H9 (cell line): ENCODE measurements around the gene RIC1. TPM values are rescaled to one million over a fixed set of nuclear protein-coding genes. Genes with fewer than 3 reads are reported as not detected.

Experiments used
- DNase-seq: peaks from one replicate; pipeline ENCODE4 v3.0.0-alpha.2; 2017
- H2AFZ ChIP-seq: one replicate; pipeline ENCODE4 v1.6.1; 2013; ENCODE audit warnings: mild to moderate bottlenecking, low read length, control low read depth, moderate library complexity
- H2AK5ac ChIP-seq: 2 replicates; pipeline ENCODE4 v1.6.1; 2013; ENCODE audit warnings: low read length, control low read depth, mixed read lengths; ENCODE audit not compliant: insufficient read length
- H2BK120ac ChIP-seq: one replicate; pipeline ENCODE4 v1.6.1; 2013; ENCODE audit warnings: low read depth, mild to moderate bottlenecking, low read length, control low read depth, inconsistent platforms; ENCODE audit not compliant: poor library complexity, severe bottlenecking
- H2BK12ac ChIP-seq: 2 replicates; pipeline ENCODE4 v1.6.1; 2013; ENCODE audit warnings: low read length, control low read depth, mixed read lengths, low read depth; ENCODE audit not compliant: insufficient read length
- H2BK15ac ChIP-seq: 2 replicates; pipeline ENCODE4 v1.6.1; 2013; ENCODE audit warnings: low read depth, low read length, control low read depth
- H2BK20ac ChIP-seq: one replicate; pipeline ENCODE4 v1.6.1; 2013; ENCODE audit warnings: low read depth, mild to moderate bottlenecking, low read length, control low read depth, inconsistent platforms; ENCODE audit not compliant: poor library complexity, severe bottlenecking
- H2BK5ac ChIP-seq: 2 replicates; pipeline ENCODE4 v1.6.1; 2013; ENCODE audit warnings: low read length, control low read depth, mixed read lengths; ENCODE audit not compliant: insufficient read length
- H3K14ac ChIP-seq: 2 replicates; pipeline ENCODE4 v1.6.1; 2013; ENCODE audit warnings: low read length, control low read depth; ENCODE audit not compliant: insufficient read depth
- H3K18ac ChIP-seq: 2 replicates; pipeline ENCODE4 v1.6.1; 2013; ENCODE audit warnings: low read depth, mild to moderate bottlenecking, mixed read lengths, low read length, control low read depth; ENCODE audit not compliant: insufficient read length
- H3K23ac ChIP-seq: 2 replicates; pipeline ENCODE4 v1.6.1; 2013; ENCODE audit warnings: low read length, control low read depth, mixed read lengths, low read depth; ENCODE audit not compliant: insufficient read length
- H3K23me2 ChIP-seq: 2 replicates; pipeline ENCODE4 v1.6.1; 2013; ENCODE audit warnings: low read depth, mild to moderate bottlenecking, mixed read lengths, low read length, control low read depth; ENCODE audit not compliant: insufficient read length, poor library complexity, severe bottlenecking
- H3K27ac ChIP-seq: 2 replicates; pipeline ENCODE4 v1.5.1; 2013; ENCODE audit warnings: low read length, control low read depth, mixed read lengths, low read depth; ENCODE audit not compliant: insufficient read length
- H3K27me3 ChIP-seq: 2 replicates; pipeline ENCODE4 v1.6.1; 2013; ENCODE audit warnings: low read length, control low read depth, inconsistent platforms; ENCODE audit not compliant: insufficient read depth
- H3K4ac ChIP-seq: 2 replicates; pipeline ENCODE4 v1.6.1; 2013; ENCODE audit warnings: low read depth, mild to moderate bottlenecking, control low read depth, inconsistent platforms, low read length, moderate library complexity
- H3K4me1 ChIP-seq: 2 replicates; pipeline ENCODE4 v1.6.1; 2013; ENCODE audit warnings: low read length, control low read depth, inconsistent platforms; ENCODE audit not compliant: insufficient read depth
- H3K4me2 ChIP-seq: 2 replicates; pipeline ENCODE4 v1.6.1; 2013; ENCODE audit warnings: low read length, control low read depth, mixed read lengths; ENCODE audit not compliant: insufficient read length, insufficient read depth
- H3K56ac ChIP-seq: 2 replicates; pipeline ENCODE4 v1.6.1; 2013; ENCODE audit warnings: low read depth, mild to moderate bottlenecking, mixed read lengths, low read length, control low read depth; ENCODE audit not compliant: insufficient read length
- H3K79me1 ChIP-seq: 2 replicates; pipeline ENCODE4 v1.6.1; 2013; ENCODE audit warnings: low read depth, mild to moderate bottlenecking, moderate library complexity, low read length, control low read depth, inconsistent platforms; ENCODE audit not compliant: insufficient read depth, poor library complexity, severe bottlenecking
- H3K79me2 ChIP-seq: 2 replicates; pipeline ENCODE4 v1.6.1; 2013; ENCODE audit warnings: low read length, control low read depth, inconsistent platforms; ENCODE audit not compliant: insufficient read depth
- H3K9ac ChIP-seq: 2 replicates; pipeline ENCODE4 v1.6.1; 2013; ENCODE audit warnings: low read length, control low read depth, mixed read lengths; ENCODE audit not compliant: insufficient read length; ENCODE audit errors: extremely low read depth
- H3K9me3 ChIP-seq: one replicate; pipeline ENCODE4 v1.6.1; 2013; ENCODE audit warnings: low read depth, low read length, inconsistent platforms; ENCODE audit not compliant: control insufficient read depth
- H3T11ph ChIP-seq: one replicate; pipeline ENCODE4 v1.6.1; 2013; ENCODE audit warnings: mild to moderate bottlenecking, low read length, control low read depth, inconsistent platforms
- H4K20me1 ChIP-seq: one replicate; pipeline ENCODE4 v1.6.1; 2013; ENCODE audit not compliant: control insufficient read depth, insufficient read length, insufficient read depth
- H4K5ac ChIP-seq: 2 replicates; pipeline ENCODE4 v1.6.1; 2013; ENCODE audit warnings: low read depth, mild to moderate bottlenecking, mixed read lengths, low read length, control low read depth; ENCODE audit not compliant: insufficient read length
- H4K8ac ChIP-seq: replicated peaks from 2 replicates; pipeline ENCODE4 v1.6.1; 2013; ENCODE audit warnings: low read length, control low read depth, mixed read lengths, low read depth; ENCODE audit not compliant: insufficient read length
- H4K91ac ChIP-seq: 2 replicates; pipeline ENCODE4 v1.6.1; 2013; ENCODE audit warnings: low read depth, mild to moderate bottlenecking, moderate library complexity, mixed read lengths, low read length, control low read depth; ENCODE audit not compliant: insufficient read length
- H3K27ac Mint-ChIP-seq, 3 experiments: 2 replicates in 2 of 3; 3 replicates in 1 of 3; pipeline ENCODE4 v1.8.0; 2020 to 2021; ENCODE audit warnings: mixed read lengths in 3 of 3, mild to moderate bottlenecking in 1 of 3, moderate library complexity in 1 of 3
- H3K27me3 Mint-ChIP-seq: 2 replicates; pipeline ENCODE4 v1.8.0; 2021; ENCODE audit warnings: low read depth, mild to moderate bottlenecking, moderate library complexity, mixed read lengths
- H3K36me3 Mint-ChIP-seq, 3 experiments: 2 replicates in 2 of 3; 3 replicates in 1 of 3; pipeline ENCODE4 v1.8.0; 2020 to 2021; ENCODE audit warnings: low read depth in 3 of 3, mixed read lengths in 3 of 3; ENCODE audit not compliant: insufficient read depth in 1 of 3
- H3K4me1 Mint-ChIP-seq, 2 experiments: 2 replicates each; pipeline ENCODE4 v1.8.0; 2020; ENCODE audit warnings: mixed read lengths in 2 of 2
- H3K4me3 Mint-ChIP-seq, 2 experiments: 2 replicates in 1 of 2; 3 replicates in 1 of 2; pipeline ENCODE4 v1.8.0; 2020 to 2021; ENCODE audit warnings: mild to moderate bottlenecking in 2 of 2, mixed read lengths in 2 of 2, moderate library complexity in 1 of 2
- H3K9me3 Mint-ChIP-seq, 2 experiments: 2 replicates in 1 of 2; 3 replicates in 1 of 2; pipeline ENCODE4 v1.8.0; 2020; ENCODE audit warnings: mild to moderate bottlenecking in 2 of 2, mixed read lengths in 2 of 2, moderate library complexity in 1 of 2
- WGBS: extraction: QIAGEN DNeasy Blood & Tissue Kit; methylation state at CpG from one replicate; pipeline ENCODE4 v1.1.7; 2013; ENCODE audit warnings: missing lambda C conversion rate, low lambda C conversion rate, mixed read lengths; ENCODE audit not compliant: insufficient read length; ENCODE audit errors: extremely low coverage; 5-methylcytosine and 5-hydroxymethylcytosine counted together
- total RNA-seq: library from RNA; stranded (reverse); gene quantifications from 2 replicates; pipeline ENCODE4 v1.2.1, GENCODE V29; 2021
- TF ChIP-seq, protein P1 (sequence below): fragments of 200-600 bp; sonication (generic); conservative IDR thresholded peaks from 3 replicates; pipeline ENCODE4 v1.8.0; 2021; ENCODE audit warnings: antibody characterized with exemption, mild to moderate bottlenecking

The RIC1 gene
- total RNA-seq, 1 experiment from 2014 or later: 13.7 TPM

GRCh38 chr9:5764130-5764868 lies 135.4 kb downstream of the RIC1 start:
- TF ChIP-seq, protein P1, sequence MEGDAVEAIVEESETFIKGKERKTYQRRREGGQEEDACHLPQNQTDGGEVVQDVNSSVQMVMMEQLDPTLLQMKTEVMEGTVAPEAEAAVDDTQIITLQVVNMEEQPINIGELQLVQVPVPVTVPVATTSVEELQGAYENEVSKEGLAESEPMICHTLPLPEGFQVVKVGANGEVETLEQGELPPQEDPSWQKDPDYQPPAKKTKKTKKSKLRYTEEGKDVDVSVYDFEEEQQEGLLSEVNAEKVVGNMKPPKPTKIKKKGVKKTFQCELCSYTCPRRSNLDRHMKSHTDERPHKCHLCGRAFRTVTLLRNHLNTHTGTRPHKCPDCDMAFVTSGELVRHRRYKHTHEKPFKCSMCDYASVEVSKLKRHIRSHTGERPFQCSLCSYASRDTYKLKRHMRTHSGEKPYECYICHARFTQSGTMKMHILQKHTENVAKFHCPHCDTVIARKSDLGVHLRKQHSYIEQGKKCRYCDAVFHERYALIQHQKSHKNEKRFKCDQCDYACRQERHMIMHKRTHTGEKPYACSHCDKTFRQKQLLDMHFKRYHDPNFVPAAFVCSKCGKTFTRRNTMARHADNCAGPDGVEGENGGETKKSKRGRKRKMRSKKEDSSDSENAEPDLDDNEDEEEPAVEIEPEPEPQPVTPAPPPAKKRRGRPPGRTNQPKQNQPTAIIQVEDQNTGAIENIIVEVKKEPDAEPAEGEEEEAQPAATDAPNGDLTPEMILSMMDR: no peak
- Histone ChIP-seq H3K23me2 (no peaks in the 10 kb centered on the region), H3K9ac (no peak overlapping the region), H4K20me1 (no peaks in the 10 kb centered on the region), H2BK5ac (no peak overlapping the region), H3K79me2 (no peaks in the 10 kb centered on the region), H2AFZ (no peak overlapping the region), H3K14ac (no peak overlapping the region), H3K23ac (no peak overlapping the region), H3K4me1 (no peaks in the 10 kb centered on the region), H3K79me1 (no peaks in the 10 kb centered on the region), H3T11ph (no peak overlapping the region), H3K56ac (no peak overlapping the region), H2BK20ac (no peak overlapping the region), H3K27me3 (no peaks in the 10 kb centered on the region), H3K4me2 (no peak overlapping the region), H4K5ac (no peak overlapping the region), H3K4ac (no peak overlapping the region), H2BK120ac (no peak overlapping the region), H2BK12ac (no peak overlapping the region), H4K91ac (no peak overlapping the region), H3K27ac (no peak overlapping the region), H3K18ac (no peak overlapping the region), H3K9me3 (no peaks in the 10 kb centered on the region), H4K8ac (no peak overlapping the region), H2BK15ac (no peak overlapping the region), H2AK5ac (no peak overlapping the region)
- H3K9me3 Mint-ChIP-seq: no peaks in the 10 kb centered on the region
- H3K27me3 Mint-ChIP-seq: no peaks in the 10 kb centered on the region
- WGBS: no CpG with 5 or more reads among the region's 1 CpG
- H3K27ac Mint-ChIP-seq: no peak overlapping the region
- no peak for DNase-seq
- no peak overlapping the region for H3K4me3 Mint-ChIP-seq
- peaks cover 23 to 62% (median 43%) of the 10 kb centered on the region in 3 experiments; a peak in 6 of 7 replicates for H3K36me3 Mint-ChIP-seq
- peaks cover 6 to 7% of the 10 kb centered on the region in 2 experiments for H3K4me1 Mint-ChIP-seq
